Fibroblast of pulmonary artery (primary cell): ENCODE results near the gene TAS2R41.
"Not testable (repeated sequence)": the region's sequence is repeated elsewhere in the genome, so short reads cannot be mapped to it uniquely, and the experiment has no call there.

Experiments used
- DNase-seq: peaks from one replicate; pipeline ENCODE4 v3.0.0-alpha.2; 2010; ENCODE audit warnings: low read depth
- H3K4me3 ChIP-seq: replicated peaks from 2 replicates; pipeline ENCODE4 v1.5.1; 2011; ENCODE audit warnings: low read depth, mild to moderate bottlenecking, control low read depth, low read length, moderate library complexity
- CTCF ChIP-seq: IDR thresholded peaks from 2 replicates; pipeline ENCODE4 v1.5.1; 2011; ENCODE audit warnings: mild to moderate bottlenecking, control low read depth, low read length, inconsistent platforms; ENCODE audit errors: missing control alignments

The TAS2R41 gene

GRCh38 chr7:143480501-143480900, 2.8 kb downstream of the TAS2R41 start:
- no peak overlapping the region for H3K4me3 ChIP-seq
- TF ChIP-seq CTCF, result no peak
- no peak for DNase-seq

- TF ChIP-seq CTCF, result no peak
- H3K4me3 ChIP-seq, result no peak overlapping the region
- DNase-seq, result no peak
These were observed 6.4 kb downstream of the TAS2R41 start for GRCh38 chr7:143484119-143484518.

- no peak for DNase-seq
- TF ChIP-seq CTCF, result no peak
- H3K4me3 ChIP-seq, result no peak overlapping the region
These were observed 7.4 kb downstream of the TAS2R41 start for GRCh38 chr7:143485094-143485493.

GRCh38 chr7:143485500-143485899, 7.8 kb downstream of the TAS2R41 start:
- no peak overlapping the region for H3K4me3 ChIP-seq
- DNase-seq, result no peak
- no peak for TF ChIP-seq CTCF

- not testable (repeated sequence) for DNase-seq, H3K4me3 ChIP-seq
These were observed 8.6 kb downstream of the TAS2R41 start for GRCh38 chr7:143486266-143486665.

- H3K4me3 ChIP-seq, result no peak overlapping the region
- TF ChIP-seq CTCF, result no peak
- DNase-seq, result no peak
These were observed 9.4 kb downstream of the TAS2R41 start for GRCh38 chr7:143487061-143487460.

- H3K4me3 ChIP-seq, result no peak overlapping the region
- no peak for DNase-seq
These were observed 9.9 kb downstream of the TAS2R41 start for GRCh38 chr7:143487566-143487965.

More at GRCh38 chr7:143487566-143487965, 9.9 kb downstream of the TAS2R41 start:
- TF ChIP-seq CTCF, result no peak
